Gastroesophageal sphincter (tissue), 3 donors: Measurements from ENCODE around the gene KLRC3.

Source experiments
- CTCF ChIP-seq, 4 experiments: fragments of 200-600 bp in 2 of 4; fragments of 450-650 bp in 2 of 4; sonication (generic) in 1 of 4; IDR thresholded peaks; one replicate each; pipeline ENCODE4 v1.5.1; 2017 to 2019; ENCODE audit warnings: antibody characterized with exemption in 4 of 4, mild to moderate bottlenecking in 2 of 4, moderate library complexity in 2 of 4
- POLR2AphosphoS5 ChIP-seq: sonication (generic); formaldehyde crosslinking; IDR thresholded peaks from one replicate; pipeline ENCODE4 v1.6.1; 2017; ENCODE audit warnings: antibody characterized with exemption

GRCh38 chr12:10362828-10363657, 57.4 kb downstream of the KLRC3 start:
- TF ChIP-seq CTCF (IDR thresholded peaks at IDR 0.05) (no peak), POLR2AphosphoS5 (no peak)
